Activated naive CD8-positive, alpha-beta T cell treated with anti-CD3 and anti-CD28 coated beads, Interleukin-2, amount 50 U/mL, for 24 hours (primary cell): Measurements from ENCODE around the gene SF1.

ENCODE experiments used
- ATAC-seq: fragments of 150-1000 bp; cut with Tn5 transposase; one replicate; pipeline ENCODE4 v1.10.0; 2021
- DNase-seq: peaks from one replicate; pipeline ENCODE4 v3.0.0; 2021
- H3K27ac Mint-ChIP-seq: one replicate; pipeline ENCODE4 v1.8.0; 2021; ENCODE audit warnings: mild to moderate bottlenecking, mixed read lengths
- H3K27me3 Mint-ChIP-seq: one replicate; pipeline ENCODE4 v1.8.0; 2021; ENCODE audit warnings: mixed read lengths
- H3K36me3 Mint-ChIP-seq: one replicate; pipeline ENCODE4 v1.8.0; 2021; ENCODE audit warnings: low read depth, mixed read lengths
- H3K4me1 Mint-ChIP-seq: one replicate; pipeline ENCODE4 v1.8.0; 2021; ENCODE audit warnings: mixed read lengths
- H3K4me3 Mint-ChIP-seq: one replicate; pipeline ENCODE4 v1.8.0; 2021; ENCODE audit warnings: mild to moderate bottlenecking, moderate library complexity, mixed read lengths
- H3K9me3 Mint-ChIP-seq: one replicate; pipeline ENCODE4 v1.8.0; 2021; ENCODE audit warnings: mixed read lengths

SF1 gene

DNA sequence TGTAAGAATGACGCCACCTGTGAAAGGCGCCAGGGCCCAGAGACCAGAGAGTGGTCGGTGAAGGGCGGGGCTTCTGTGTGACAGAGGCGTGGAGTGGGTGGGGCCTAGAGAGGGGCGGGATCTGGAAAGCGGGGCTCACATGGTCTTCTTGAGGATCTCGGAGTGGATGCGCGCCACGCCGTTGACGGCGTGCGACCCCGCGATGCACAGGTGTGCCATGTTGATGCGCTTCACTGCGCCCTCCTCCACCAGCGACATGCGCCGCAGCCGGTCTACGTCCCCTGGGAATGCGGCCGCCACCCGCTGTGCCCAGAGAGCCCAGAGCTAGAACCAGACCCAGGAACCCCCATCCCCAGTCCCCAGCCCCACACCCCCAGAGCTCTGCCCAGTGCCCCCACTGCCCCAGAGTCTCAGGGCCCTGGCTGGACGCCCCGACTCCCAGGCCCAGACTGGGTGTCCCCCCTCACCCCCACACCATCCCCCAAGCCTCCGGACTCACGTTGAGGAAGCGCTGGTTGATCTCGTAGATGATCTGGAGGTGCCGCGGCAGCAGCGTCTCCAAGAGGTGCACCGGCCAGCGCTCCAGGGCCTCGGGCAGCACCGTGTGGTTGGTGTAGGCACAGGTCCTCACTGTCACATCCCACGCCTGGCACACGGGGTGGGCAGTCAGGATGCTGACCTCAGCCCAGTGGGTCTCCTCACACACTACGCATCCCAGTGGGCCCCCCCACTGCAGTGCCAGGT, 24.8 kb downstream of the SF1 start:
- Mint-ChIP-seq H3K9me3 (no peaks in the 10 kb centered on the region), H3K27ac (no peak overlapping the region), H3K4me1 (no peaks in the 10 kb centered on the region), H3K27me3 (no peaks in the 10 kb centered on the region), H3K36me3 (no peaks in the 10 kb centered on the region), H3K4me3 (no peak overlapping the region)
- DNase-seq (no peak), ATAC-seq (no peak)

DNA sequence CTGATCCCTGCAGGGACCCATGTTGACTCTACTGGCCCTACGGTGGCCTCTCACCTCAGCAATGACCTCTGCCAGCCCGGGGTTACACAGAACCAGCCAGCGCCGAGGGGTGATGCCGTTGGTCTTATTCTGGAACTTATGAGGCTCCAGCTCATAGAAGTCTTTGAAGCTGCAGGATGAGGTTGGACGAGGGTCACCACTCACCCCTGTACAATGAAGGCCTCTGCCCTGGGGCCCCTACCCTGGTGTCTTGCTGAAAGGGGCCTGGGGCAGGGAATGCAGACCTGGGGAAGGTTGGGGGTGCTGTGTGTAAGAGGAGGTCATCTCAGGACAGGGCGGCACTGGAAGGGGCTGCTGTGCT, 25.3 kb downstream of the SF1 start:
- no peak overlapping the region for H3K4me3 Mint-ChIP-seq
- H3K27me3 Mint-ChIP-seq, result no peaks in the 10 kb centered on the region
- ATAC-seq, result no peak
- no peaks in the 10 kb centered on the region for H3K36me3 Mint-ChIP-seq
- H3K4me1 Mint-ChIP-seq, result no peaks in the 10 kb centered on the region
- H3K9me3 Mint-ChIP-seq, result no peaks in the 10 kb centered on the region
- H3K27ac Mint-ChIP-seq, result no peak overlapping the region
- DNase-seq, result no peak

DNA sequence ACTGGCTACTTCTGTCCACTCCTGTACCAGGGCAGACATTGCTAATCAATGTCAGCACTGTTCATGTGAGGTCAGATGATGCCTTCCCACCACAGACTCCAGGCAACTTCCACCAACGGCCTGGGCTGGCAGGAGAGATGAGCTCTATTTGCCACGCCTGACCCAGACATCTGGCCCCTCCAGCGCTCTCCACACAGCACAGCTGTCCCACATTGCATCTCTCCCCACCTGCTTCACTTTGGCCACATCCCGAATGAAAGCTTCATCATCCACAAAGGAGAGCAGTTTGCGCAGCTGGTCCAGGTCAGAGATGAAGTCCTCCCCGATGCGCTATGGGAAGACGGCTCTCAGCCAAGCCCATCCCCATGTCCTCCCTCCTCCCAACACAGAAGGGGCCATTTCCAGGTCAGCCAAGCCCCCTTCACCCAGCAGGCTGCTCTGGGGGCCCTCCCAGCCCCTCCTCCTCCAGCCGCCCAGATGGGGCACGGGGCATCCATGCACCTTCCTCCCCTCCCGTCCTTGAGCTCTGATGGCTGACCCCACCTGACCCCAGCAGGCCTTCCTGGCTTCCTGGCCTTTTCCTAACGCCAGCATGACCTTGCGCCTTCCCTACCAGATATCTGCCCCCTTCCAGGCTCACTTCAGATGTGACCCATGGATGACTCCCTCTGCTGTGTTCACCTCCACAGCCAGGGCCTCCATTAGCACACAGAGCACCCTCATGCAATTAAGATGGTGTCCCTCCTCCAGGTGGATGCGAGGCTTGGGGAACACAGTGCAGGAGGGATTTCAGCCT, 26.0 kb downstream of the SF1 start:
- Mint-ChIP-seq H3K4me1 (no peaks in the 10 kb centered on the region), H3K36me3 (no peaks in the 10 kb centered on the region), H3K9me3 (no peaks in the 10 kb centered on the region), H3K4me3 (no peak overlapping the region), H3K27ac (no peak overlapping the region), H3K27me3 (no peaks in the 10 kb centered on the region)
- no peak for ATAC-seq
- DNase-seq, result no peak

DNA sequence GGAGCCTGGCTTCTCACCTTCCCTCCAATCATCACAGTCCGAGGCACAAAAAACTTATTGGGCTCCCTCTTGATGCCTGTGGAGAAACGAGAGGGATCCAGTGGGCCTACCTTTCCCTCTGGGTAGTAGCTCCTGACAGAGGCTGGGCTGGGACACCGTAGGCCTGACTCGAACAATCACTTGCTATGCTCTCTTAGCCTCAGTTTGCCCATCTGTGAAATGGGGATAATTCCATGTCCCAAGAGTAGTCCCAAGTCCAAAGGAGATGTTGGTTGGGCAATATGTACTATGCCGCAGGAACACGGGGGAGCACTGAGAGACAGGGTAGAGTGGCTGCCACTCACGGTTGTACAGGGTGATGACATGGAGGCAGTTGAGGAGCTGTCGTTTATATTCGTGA, 26.8 kb downstream of the SF1 start:
- ATAC-seq (no peak), DNase-seq (no peak)
- Mint-ChIP-seq H3K27me3 (no peaks in the 10 kb centered on the region), H3K36me3 (no peaks in the 10 kb centered on the region), H3K4me3 (no peak overlapping the region), H3K4me1 (no peaks in the 10 kb centered on the region), H3K27ac (no peak overlapping the region), H3K9me3 (no peaks in the 10 kb centered on the region)

DNA sequence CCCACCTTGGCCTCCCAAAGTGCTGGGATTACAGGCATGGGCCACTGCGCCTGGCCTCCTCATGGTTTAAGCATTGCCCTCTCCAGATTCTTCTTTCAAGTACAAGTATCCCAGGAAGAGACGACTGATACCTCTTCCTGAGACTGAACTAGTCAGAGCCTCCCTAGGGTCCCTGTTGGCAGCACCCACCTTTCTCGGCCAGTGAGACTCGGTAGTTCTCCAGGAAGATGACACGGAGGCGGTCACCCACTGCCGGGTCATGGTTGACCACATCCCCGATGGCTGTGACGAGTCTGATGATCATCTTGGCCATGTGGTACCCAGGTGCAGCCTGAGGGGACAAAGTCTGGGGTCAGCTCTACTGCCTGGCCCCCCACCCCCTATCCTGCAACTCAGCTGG, 27.2 kb downstream of the SF1 start:
- Mint-ChIP-seq H3K9me3 (no peaks in the 10 kb centered on the region), H3K4me3 (no peak overlapping the region), H3K36me3 (no peaks in the 10 kb centered on the region), H3K27me3 (no peaks in the 10 kb centered on the region), H3K4me1 (no peaks in the 10 kb centered on the region), H3K27ac (no peak overlapping the region)
- no peak for DNase-seq
- ATAC-seq, result no peak

DNA sequence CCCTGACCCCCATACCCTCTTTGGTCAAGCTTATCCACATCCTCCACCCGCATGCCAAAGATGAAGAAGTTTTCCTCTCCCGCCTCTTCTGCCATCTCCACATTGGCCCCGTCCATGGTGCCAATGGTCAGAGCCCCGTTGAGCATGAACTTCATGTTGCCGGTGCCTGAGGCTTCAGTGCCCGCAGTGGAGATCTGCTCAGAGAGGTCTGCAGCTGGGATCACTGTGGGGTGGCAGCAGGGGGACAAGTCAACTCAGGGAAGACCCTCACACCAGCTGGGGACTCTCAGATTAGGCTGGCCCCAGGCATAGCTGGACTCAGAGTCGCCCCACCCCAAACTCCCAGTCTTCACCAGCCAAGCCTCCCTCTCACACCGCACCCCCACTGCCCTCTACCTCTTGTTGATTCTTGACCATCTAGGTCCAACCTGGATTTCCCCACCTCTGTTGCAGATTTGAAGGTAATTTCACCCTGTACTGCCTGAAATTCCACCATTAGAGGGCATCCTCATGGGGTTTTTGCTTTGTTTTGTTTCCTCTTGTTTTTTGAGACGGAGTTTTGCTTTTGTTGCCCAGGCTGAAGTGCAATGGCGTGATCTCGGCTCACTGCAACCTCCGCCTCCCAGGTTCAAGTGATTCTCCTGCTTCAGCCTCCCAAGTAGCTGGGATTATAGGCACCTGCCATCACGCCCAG, 27.8 kb downstream of the SF1 start:
- H3K27ac Mint-ChIP-seq, result no peak overlapping the region
- ATAC-seq, result no peak
- no peaks in the 10 kb centered on the region for H3K27me3 Mint-ChIP-seq

DNA sequence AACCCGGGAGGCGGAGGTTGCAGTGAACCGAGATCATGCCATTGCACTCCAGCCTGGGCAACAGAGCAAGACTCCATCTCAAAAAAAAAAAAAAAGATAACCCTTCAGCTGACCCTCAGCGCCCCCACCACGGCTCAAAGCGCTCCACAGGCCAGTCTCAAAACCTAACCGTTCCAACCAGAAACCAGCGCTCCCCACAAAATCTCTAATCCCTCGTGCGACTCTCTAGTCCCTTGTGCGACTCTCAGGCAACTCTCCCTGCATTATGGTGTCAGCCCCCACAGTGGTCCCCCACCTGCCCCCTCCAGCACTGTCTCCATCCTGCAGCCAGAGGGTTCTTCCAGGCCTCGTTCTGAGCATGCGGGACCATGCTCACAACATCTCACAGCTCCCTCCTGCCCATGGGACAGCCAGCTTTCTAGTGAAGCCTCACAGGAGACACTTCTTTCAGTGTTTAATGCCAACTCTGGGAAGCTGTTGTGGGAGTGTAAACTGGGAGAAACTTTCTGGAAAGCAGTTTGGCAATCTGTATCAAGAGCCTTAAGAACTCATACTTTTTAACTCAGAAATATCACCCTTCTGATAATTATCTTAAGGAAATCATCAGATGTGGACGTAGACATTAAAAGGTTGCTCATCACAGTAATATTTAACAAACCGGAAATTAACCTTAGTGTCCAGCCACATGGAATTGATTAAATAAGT, 30.2 kb downstream of the SF1 start:
- ATAC-seq (no peak), DNase-seq (no peak)
- H3K4me3 Mint-ChIP-seq, result no peak overlapping the region
- H3K27ac Mint-ChIP-seq, result no peak overlapping the region
- peaks cover 15% of the 10 kb centered on the region for H3K4me1 Mint-ChIP-seq
- H3K27me3 Mint-ChIP-seq, result peaks cover 7% of the 10 kb centered on the region
- no peaks in the 10 kb centered on the region for H3K36me3 Mint-ChIP-seq
- no peaks in the 10 kb centered on the region for H3K9me3 Mint-ChIP-seq

More for the DNA sequence above, 27.8 kb downstream of the SF1 start:
- Mint-ChIP-seq H3K4me3 (no peak overlapping the region), H3K4me1 (peaks cover 3% of the 10 kb centered on the region), H3K36me3 (no peaks in the 10 kb centered on the region), H3K9me3 (no peaks in the 10 kb centered on the region)
- DNase-seq, result no peak

DNA sequence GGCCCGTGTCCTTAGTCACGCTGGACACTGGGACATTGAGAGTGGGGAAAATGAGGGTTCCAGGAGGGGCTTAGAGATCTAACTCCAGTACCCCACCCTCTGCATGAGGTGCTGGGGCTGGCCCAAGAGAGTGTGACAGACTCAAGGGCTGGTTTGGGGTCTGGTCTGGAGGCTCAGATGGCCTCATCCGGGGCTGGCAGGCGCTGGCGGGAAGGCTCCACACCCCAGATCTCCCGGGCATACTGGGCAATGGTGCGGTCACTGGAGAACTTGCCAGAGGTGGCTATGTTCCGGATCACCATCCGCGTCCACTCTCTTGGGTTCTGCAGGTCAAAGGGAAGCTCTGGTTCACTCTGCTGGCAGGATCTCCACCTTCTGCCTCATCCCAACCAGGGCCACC, 31.9 kb downstream of the SF1 start:
- Mint-ChIP-seq H3K27me3 (peaks cover 7% of the 10 kb centered on the region), H3K4me3 (no peak overlapping the region), H3K9me3 (no peaks in the 10 kb centered on the region), H3K27ac (no peak overlapping the region), H3K36me3 (no peaks in the 10 kb centered on the region), H3K4me1 (peaks cover 22% of the 10 kb centered on the region)
- no peak for ATAC-seq
- DNase-seq, result no peak

DNA sequence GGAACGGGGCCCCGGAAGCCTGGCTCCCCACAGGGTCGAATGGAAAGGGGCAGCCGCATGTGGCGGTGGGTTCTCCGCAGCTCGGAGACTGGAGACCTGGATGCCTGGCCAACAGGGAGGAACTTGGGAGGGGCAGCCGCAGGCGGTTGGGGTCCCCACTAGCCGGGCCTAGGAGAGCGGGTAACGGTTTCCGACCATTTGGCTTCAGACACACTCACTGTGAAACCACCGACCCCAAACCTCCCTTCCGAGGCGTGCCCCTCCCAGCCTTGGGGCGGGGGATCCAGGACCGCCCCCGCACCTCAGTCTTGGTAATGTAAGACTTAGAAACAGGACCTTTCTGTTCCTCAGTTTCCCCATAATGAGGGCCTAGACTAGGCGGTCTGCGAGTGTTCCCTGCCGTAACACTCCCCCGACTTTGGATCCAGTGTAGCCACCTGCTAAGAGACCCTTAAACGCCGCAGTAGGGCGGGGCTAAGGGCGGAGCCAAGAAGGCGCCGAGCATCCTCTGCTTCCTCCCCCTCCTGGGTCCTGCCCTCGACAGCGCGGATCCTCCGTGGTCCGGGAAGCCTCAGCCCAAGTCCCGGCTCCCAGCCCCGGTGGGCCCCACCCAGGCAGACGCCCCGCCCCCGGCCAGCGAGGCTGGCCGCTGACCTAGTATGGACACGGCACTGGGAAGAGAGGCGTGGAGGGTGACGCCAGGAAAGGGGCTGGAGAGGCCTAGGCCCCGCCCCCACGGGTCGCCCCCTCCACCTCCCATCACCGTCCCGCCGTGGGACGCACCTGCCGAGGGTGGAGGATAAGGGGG, 32.6 kb downstream of the SF1 start:
- H3K27me3 Mint-ChIP-seq, result peaks cover 7% of the 10 kb centered on the region
- H3K9me3 Mint-ChIP-seq, result no peaks in the 10 kb centered on the region
- DNase-seq (peak; percentile 71), ATAC-seq (peak; percentile 38)
- H3K4me1 Mint-ChIP-seq, result peaks cover 25% of the 10 kb centered on the region
- peak overlapping the region; percentile 60 for H3K27ac Mint-ChIP-seq
- H3K36me3 Mint-ChIP-seq, result no peaks in the 10 kb centered on the region
- H3K4me3 Mint-ChIP-seq, result peak overlapping the region; percentile 76

DNA sequence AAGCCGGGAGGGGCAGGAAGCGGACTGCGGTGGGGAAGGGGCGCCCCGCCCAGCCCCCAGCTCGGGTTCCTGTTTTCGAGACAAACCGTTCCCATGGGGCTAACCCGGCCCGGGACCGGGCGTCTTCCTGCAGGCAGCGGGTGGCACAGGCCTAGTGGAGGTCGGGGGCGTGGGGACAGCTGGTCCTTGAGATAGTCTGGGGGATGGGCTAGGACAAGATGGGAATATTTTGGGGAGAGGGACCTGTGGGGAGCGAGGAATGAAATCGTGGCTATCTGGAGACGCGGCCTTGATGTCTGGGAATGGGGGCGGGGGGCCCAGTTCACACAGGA, 33.2 kb downstream of the SF1 start:
- H3K4me3 Mint-ChIP-seq, result peak overlapping the region; percentile 76
- no peaks in the 10 kb centered on the region for H3K9me3 Mint-ChIP-seq
- DNase-seq (peak; percentile 69), ATAC-seq (peak; percentile 10)
- peaks cover 7% of the 10 kb centered on the region for H3K27me3 Mint-ChIP-seq
- H3K27ac Mint-ChIP-seq, result peak overlapping the region; percentile 60
- no peaks in the 10 kb centered on the region for H3K36me3 Mint-ChIP-seq
- peaks cover 25% of the 10 kb centered on the region for H3K4me1 Mint-ChIP-seq

DNA sequence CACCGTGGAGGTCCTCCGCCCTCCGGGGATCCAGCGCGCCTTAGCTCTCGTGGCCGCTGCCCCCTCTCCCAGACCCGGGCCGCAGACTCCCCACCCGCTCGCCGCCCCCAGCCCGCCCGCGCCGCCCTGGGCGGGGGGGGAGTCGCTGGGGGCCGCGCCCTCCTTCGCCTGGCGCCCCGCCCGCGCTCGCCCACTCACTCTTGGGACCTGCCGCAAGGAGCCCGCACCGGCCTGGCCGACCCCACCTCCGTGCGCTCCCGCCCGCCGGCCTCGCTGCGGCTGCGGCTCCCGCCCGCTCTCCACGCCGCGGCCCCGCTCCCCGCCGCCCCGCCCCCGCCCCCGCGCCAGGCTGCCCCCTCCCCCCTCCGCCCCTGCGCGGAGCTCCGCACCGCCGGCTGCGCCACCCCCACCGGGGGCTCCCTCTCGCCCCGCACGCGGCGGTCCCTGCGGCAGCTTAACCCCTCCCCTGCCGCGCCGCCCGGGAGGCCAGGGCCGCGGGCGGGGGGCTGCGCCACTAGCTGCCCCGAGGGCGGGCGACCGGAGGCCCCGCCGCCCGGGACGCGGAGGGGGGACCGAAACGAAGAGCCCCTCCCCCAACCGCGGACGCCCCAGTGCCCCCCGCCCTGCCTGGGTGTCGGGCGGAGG, 33.7 kb downstream of the SF1 start:
- H3K4me1 Mint-ChIP-seq, result peaks cover 25% of the 10 kb centered on the region
- peak overlapping the region; percentile 78 for H3K4me3 Mint-ChIP-seq
- ATAC-seq (no peak), DNase-seq (no peak)
- H3K36me3 Mint-ChIP-seq, result no peaks in the 10 kb centered on the region
- H3K9me3 Mint-ChIP-seq, result no peaks in the 10 kb centered on the region
- peaks cover 7% of the 10 kb centered on the region for H3K27me3 Mint-ChIP-seq
- peak overlapping the region; percentile 71 for H3K27ac Mint-ChIP-seq

DNA sequence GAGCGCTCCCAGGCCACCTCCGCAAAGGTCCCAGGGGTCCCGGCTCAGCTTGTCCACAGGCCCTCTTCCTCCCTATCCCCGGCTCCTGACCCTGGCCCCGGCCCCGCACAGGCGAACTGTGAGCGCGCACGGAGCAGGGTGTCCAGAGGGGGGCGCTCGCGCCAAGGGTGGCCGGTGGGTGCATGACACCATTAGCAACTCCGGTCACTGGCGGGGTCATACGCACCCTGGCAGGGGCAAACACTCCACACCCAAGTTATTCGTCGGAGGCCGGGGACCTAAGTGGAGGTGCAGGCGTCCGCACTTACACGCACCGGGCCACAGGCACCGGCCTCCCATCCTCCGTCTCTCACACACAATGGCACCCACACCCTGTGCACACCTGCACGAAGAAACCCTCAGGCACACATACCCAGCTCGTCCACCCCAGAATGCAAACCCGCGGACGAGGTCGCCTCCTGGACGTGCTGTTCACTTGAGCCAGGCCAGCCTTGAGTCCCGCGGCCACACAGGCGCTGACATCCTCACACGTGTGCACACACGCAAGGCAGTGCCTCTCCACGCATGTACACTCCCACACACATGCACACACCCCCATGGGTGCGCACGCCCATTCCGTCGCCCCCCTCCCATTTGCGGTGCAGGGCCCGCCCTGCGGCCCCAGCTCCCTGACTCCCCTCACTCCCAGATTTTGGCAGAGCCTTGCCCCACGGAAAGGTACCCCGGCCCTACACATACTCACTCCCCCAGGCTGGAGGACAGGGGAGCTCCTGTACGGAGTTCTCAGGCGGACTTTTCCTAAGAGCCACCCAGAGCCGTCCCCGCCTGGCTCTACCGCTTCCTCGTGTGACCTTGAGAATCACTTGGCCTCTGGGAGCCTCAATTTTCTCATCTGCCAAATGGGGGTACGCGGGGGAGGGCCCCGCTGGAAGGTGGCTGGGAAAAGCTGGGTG, 34.5 kb downstream of the SF1 start, which contains the start of gene RASGRP2:
Gene RASGRP2 (minus strand): TSS at position 552 of the 953 bp plus-strand sequence. CDS start 1,276 bp downstream, outside the sequence.
- Mint-ChIP-seq H3K9me3 (no peaks in the 10 kb centered on the region), H3K27ac (peak within 1 kb of the TSS; percentile 71), H3K27me3 (peaks cover 7% of the 10 kb centered on the region), H3K36me3 (no peaks in the 10 kb centered on the region), H3K4me1 (peaks cover 25% of the 10 kb centered on the region), H3K4me3 (peak within 1 kb of the TSS; percentile 78)
- ATAC-seq (peak; percentile 44), DNase-seq (peak; percentile 90)
